Thyroid gland (tissue), 4 donors: ENCODE data around the gene PLEKHA1.

ENCODE experiments used
- CTCF ChIP-seq, 6 experiments: fragments of 200-600 bp in 3 of 6; fragments of 450-650 bp in 3 of 6; sonication (generic) in 3 of 6; IDR thresholded peaks; one replicate each; pipeline ENCODE4 v1.5.1; 2016 to 2019; ENCODE audit warnings: antibody characterized with exemption in 6 of 6, mild to moderate bottlenecking in 2 of 6, inconsistent platforms in 1 of 6, moderate library complexity in 1 of 6
- POLR2A ChIP-seq, 2 donors: fragments of 450-650 bp; IDR thresholded peaks; one replicate each; pipeline ENCODE4 v1.6.1; 2017; ENCODE audit warnings: antibody characterized with exemption in 2 of 2, mild to moderate bottlenecking in 2 of 2, moderate library complexity in 1 of 2

GRCh38 chr10:122390271-122390670 is 15.8 kb downstream of the PLEKHA1 start:
- no peak for TF ChIP-seq POLR2A (IDR thresholded peaks at IDR 0.05)
- no peak for TF ChIP-seq CTCF (IDR thresholded peaks at IDR 0.05)
